ENCODE data around the gene PARD3.

PARD3 gene

DNA sequence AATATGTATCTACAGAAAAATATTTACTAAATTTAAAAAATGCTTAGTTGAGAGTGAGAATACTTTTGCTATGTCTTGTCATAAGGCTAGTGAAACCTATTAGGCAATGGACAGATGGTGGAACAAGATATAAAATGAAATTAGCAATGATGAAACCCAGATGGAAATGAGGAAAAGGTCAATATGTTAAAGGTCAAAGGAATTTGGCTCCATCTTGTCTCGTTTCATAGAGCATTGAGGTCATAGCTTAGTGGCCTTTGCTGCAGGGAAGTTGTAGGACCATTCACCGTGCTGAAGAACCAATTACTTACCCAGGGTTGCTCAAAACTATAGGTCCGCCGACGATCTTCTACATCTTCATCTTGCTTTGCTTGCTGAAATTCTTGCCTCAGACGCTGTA, 683.9 kb downstream of the PARD3 start:
- no peak for DNase-seq (ENCODE audit: low read depth in 3 of 3)

- no peak for DNase-seq (ENCODE audit: low read depth in 3 of 3)
These were observed 687.4 kb downstream of the PARD3 start for GRCh38 chr10:34127676-34128075.

GRCh38 chr10:34126371-34127151, 688.5 kb downstream of the PARD3 start:
- DNase-seq (ENCODE audit: low read depth in 3 of 3), result no peak

DNA sequence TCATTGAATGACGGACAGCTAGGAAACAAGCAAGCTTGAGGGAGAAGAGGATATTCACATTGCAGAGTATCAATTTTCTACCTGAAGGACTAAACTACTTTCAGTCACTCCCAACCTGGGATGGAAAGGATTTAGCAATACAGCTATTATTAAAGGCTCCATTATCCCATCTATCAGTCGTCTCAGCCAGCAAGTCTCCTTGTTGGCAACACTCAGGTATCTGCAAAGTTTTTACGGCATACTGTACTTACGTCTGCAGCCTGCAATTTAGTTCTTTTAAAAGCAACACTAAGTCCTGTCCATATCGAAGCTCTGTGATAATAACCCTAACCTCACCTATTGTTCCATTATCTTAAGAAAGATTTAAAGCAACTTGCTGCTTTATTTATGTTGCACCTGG, 689.4 kb downstream of the PARD3 start:
- DNase-seq (ENCODE audit: low read depth in 3 of 3), result no peak

DNA sequence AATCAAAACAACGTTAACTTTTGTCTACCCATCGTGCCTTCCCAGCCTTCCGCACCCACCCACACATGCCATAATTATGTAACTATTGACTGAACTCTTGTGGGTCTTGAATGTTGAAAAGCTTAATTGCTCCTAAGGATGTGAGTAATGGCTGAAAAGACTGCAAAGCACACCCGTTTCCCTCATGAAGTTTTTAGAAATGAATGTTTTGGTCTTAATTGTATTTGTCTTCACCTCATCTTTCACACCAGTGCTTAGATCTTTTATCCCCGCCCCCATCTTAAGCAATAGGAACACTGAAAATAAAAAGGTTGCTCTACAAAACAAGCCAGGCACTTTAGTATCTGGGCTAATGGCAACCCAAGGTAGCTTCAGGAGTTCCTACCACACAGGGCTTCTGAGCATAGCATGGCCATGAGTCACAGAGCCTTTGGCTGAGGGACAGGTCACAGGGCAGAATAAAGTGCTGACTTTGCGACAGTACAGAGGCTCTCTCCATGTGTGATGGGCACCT, 690.5 kb downstream of the PARD3 start:
- DNase-seq (ENCODE audit: low read depth in 3 of 3), result no peak

- no peak for DNase-seq (ENCODE audit: low read depth in 3 of 3)
These were observed 693.1 kb downstream of the PARD3 start for GRCh38 chr10:34121781-34122622.

GRCh38 chr10:34121125-34121753, 693.9 kb downstream of the PARD3 start:
- DNase-seq (ENCODE audit: low read depth in 3 of 3), result no peak

DNA sequence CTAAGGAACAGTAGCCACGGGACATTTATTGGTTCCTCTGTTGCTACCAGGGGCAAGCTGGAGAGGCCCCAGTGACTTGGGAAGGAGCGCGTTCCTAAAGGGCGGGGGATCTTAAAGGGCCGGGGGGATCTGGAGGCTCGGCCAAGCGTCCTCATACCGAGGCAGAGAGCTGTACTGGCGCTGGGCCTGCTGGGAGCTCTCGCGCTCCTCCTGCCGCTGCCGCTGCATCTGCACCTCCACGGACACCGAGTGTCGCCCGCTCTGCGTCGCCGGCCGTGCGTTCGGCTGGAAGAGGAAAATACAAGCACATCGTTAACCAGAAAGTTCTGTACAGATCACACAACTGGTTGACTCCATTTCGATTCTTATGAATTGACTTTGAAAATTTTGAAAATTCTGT, 695.6 kb downstream of the PARD3 start:
- DNase-seq (ENCODE audit: low read depth in 3 of 3), result no peak

GRCh38 chr10:34116681-34117271, 698.3 kb downstream of the PARD3 start:
- no peak for DNase-seq (ENCODE audit: low read depth in 3 of 3)

DNA sequence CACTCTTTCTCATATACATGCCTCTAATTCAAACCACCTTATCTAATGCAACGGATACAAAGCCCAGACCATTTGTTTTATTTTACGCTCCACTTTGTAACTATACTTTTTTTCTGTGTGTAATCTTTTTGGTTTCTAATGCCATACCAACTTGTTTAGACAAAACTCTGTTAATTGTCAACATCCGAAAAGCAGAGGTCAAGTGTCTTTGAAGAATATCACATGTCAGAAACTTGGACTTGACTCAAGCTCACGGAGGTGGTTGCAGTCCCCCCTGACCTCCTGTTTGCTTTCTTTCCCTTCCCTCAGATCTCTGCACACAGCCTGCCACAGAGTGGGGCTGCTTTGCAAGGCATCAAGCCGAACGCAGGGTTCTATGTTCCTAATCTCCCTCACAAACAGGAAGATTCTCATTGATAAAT, 698.9 kb downstream of the PARD3 start:
- DNase-seq (ENCODE audit: low read depth in 3 of 3), result no peak

DNA sequence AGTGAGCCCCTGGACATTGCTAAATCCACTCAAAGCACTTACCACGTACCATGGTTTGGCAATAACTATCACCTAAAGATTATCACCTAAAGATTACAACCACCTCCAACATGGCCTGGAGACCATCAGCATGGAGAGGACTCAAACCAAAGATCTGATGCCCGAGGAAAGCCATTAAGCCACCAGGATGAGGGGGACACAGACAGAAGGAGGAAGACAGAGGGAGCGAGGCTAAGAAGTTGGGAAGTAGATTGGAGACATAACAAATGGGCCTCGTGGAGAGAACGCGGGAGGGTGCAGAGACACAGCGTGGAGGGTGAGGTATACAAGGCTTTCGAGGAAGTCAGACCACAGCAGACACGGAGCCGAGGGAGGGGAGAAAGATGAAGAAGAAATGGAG, 700.2 kb downstream of the PARD3 start:
- no peak for DNase-seq (ENCODE audit: low read depth in 3 of 3)

DNA sequence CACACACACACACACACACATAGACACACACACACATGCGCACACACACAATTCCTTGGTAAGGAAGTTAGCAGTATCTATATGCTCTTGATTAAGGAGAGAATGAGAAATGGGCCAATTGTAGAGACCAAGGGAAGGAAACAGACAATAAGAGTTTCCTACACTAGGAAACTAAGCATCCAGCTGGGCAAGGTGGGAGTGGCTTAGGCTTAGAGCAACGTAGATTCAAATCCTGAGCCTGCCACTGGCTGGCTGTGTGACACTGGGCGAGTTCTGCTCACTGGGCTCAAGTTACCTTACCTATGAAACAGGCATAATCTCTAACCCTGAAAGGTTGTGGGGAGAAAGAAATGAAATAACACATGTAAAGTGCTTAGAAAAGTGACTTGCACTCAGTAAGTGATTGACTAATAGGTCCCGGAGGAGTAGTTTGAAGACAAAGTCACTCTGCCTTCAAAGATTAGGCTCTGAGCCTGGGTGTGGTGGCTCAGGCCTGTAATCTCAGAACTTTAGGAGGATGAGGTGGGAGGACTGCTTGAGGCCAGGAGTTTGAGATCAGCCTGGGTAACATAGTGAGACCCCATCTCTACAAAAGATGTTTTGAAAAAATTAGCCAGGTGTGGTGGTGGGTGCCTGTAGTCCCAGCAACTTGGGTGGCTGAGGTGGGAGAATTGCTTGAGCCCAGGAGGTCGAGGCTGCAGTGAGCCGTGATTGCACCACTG, 701.4 kb downstream of the PARD3 start:
- no peak for DNase-seq (ENCODE audit: low read depth in 3 of 3)

GRCh38 chr10:34112171-34112782, 702.8 kb downstream of the PARD3 start:
- DNase-seq (ENCODE audit: low read depth in 3 of 3), result no peak

- DNase-seq (ENCODE audit: low read depth in 3 of 3), result no peak
These were observed 703.9 kb downstream of the PARD3 start for GRCh38 chr10:34111179-34111578.

GRCh38 chr10:34109952-34110702, 705.0 kb downstream of the PARD3 start:
- no peak for DNase-seq (ENCODE audit: low read depth in 3 of 3)

- DNase-seq (ENCODE audit: low read depth in 3 of 3), result no peak
These were observed 705.6 kb downstream of the PARD3 start for GRCh38 chr10:34109495-34109894.

DNA sequence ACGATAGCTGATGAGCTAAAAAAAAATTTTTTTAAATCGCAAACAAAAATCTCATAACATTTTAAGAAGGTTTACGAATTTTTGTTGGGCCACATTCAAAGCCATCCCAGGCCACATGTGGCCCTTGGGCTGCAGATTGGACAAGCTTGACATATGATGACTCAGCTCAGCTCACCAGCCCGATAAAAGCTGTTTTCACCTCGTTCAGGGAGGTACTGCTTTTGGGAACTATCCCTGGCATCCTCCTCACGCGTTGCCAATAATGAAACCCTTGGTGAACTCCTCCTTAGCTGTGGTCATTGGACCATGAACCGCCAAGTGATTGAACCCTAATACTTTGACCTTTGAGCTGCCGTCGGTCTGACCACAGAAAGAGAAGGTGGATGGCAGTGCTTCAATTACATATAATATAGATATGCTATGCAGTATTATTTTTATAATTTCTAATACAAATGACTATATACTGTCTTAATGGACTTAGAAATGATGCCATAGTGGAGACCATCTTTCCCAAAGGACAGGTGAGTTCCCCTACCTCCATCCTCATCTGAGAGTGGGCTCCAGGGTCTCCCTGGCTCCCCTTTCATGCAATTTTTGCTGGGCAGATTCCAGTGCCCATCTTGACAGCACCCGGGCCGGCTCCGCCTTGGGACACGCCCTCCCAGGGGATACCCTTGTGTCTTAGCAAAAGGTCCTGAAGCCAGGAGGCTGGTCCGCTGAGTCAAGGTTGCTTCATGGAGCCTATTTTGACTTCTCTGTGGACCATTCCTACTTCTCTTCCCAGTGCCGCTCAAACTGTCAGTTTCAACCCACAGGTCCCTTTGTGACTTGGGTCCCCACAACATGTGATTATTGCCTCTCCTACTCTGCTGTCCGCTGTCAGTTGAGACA, 707.2 kb downstream of the PARD3 start:
- no peak for DNase-seq (ENCODE audit: low read depth in 3 of 3)

DNA sequence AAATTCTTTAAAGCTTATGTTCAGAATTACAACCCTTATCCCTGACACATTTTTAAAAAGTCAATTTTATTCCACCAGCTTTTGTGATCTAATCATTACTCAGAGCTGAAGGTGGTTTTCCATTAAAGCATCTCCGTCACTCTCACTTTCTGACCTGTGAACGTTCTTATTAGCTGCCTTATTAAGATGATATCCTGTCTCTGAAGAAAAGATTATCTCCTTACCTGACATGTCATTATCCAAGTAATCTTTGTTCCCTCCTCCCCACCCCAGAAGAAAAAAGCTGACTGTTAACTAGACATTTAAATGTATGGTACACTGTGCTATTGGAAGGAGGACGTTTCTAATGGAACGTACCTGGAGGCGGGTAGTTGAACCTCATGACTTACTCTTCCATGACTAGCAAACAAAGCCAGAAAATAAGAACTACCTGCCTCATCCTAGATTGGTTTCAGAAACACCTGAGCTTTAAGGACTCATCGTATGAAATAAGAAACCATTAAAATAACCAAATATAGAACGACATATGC, 708.7 kb downstream of the PARD3 start:
- DNase-seq (ENCODE audit: low read depth in 3 of 3), result no peak

Data from stimulated activated CD4-positive, alpha-beta T cell treated with anti-CD3 and anti-CD28 coated beads, TNF-alpha, amount 100 ng/mL, for 4 hours (primary cell).